Cortex of kidney (tissue), 1 donor: Measurements from ENCODE around the gene CD5L.

Experiments
- DNase-seq: peaks from one replicate; lab custom pipeline; 2025; lab: John Stamatoyannopoulos, UW

Gene CD5L

DNA sequence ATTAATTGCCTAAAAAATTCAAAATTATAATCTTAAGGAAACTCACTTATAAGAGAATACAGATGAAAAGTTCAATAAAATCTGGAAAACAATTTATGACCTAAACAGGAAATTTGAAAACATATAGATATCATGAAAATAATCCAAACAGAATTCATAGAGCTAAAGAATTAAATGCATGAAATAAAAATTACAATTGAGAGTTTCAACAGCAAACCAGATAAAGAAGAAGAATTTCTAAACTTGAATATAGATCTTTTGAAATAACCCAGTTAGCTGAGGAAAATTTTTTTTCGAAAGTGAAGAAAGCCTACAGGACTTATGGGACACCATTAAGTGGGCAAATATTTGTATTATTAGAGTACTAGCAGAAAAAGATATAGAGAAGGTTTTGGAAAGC is 28.3 kb downstream of the CD5L start:
- no peak for DNase-seq

DNA sequence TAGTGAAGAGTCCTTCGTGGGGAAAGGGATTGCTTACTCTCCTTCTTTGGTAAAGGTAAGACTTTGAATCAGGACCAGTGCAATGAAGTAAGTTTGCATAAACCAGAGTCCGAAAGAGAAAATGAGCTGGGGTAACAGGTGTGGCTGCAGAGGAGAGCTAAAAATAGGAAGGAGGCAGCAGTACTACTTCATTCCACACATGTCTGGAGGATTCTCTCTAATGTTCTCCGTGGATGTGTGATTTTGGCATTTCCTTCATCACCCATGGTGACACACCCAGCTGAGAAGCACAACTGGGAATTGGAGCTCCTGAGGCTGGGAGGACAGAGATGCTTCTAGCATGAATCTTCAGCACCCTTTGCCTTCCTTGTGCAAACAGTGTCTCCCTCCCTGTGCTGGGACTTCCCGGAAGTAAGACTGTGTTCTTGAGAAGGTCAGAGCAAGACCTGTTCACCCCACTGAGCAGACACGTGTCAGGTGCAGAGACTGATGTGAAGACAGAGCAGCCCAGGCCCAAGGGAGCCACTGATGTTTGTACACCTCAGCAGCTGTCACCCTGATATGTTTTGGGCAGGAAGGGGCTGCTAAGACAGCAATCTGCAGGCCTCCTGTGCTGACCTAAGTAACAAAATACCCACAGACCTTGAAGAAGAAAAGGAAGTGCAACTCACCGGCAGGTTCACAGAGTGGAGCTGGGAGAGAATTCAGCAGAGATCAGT is 35.0 kb downstream of the CD5L start:
- DNase-seq: no peak

DNA sequence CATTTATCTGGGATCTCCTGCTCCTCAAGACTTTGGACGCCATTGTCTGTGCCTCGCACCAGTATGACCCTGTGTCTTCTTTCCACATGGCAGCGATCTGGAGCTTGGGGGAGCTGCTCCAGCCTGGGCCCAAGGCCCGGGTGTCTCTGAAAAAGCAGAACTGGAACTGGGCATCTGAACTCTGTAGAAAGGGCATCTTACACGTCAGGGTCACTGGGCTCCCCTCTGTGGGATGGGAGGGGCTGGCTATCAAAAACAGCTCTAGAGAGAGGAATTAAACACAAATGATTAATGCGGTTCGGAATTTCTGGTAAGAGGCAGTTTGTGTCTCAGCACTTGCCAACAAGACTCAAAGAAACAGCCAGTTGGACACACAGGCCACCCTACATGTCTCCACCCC is 37.8 kb downstream of the CD5L start:
- DNase-seq: no peak

DNA sequence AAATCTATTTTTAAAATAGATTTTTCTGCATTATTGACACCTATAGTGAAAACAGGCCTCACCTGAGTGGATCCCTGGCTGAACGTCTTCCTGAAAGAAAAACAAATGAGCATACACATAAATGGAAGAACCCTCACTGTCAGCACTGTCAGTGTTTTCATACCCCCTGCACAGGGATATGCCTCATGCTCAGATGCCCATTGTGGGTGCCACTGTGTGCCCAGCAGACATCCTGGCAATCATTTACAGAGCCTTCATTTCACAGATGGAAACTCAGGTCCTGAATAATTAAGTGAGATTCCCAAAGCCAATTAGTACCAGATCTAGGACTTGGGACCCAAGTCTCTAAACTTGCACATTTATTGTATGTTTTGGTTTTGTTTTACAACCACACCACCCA is 41.6 kb downstream of the CD5L start:
- no peak for DNase-seq

DNA sequence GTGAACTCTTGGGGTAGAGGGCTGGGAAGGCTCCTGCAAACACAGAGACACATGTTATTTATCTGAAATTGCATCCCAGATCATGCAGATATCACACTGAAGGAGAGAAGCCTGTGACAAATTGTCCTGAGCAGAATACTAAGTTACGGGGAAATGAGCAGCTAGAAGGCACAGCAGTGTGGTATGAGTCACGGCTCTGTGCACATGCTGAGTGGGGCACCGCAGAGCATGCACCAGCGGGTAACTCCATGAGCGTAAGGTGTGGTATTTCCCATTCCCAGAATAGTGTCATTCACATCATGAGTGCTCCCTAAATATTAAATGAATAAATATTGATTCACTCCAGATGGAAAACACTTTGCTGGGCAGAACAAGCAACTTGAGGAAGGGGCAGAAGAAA is 43.4 kb downstream of the CD5L start:
- DNase-seq: no peak

DNA sequence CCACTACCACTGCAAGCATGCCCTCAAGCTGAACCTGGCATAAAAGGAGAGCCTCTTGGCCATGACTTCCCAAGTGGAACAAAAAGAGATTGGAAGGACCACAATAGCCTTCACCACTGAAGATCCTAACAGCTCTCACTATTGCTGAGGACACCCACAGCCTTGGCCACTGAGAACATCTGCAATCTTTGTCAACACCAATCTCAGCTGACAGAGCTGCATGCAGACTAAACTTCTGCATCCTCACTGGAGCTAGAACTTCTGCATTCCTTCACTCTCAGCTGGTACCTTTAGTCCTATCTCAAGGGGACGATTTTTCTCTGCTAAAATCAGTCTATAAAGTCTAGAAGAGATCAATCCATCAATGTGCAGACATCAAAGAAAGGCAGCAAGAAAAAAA is 56.4 kb downstream of the CD5L start:
- DNase-seq: no peak

DNA sequence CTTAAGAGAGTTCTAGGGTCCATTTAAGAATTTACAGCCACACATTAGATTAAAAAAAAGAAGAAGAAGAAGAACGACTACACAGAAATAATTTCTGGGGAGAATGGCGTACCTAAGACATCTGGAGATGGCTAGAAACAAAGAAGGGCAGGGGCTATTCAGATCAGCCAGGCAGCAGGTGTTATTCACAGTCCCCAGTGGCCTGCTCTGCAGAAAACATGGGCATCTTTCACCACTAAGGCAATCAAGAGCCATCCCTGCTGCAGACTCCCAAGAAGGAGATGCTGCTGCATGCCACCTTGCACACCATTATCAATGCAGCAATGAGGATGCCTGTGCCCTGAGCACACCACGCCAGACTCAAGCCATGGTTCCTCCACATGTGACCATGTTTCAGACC is 56.8 kb downstream of the CD5L start:
- DNase-seq: no peak

DNA sequence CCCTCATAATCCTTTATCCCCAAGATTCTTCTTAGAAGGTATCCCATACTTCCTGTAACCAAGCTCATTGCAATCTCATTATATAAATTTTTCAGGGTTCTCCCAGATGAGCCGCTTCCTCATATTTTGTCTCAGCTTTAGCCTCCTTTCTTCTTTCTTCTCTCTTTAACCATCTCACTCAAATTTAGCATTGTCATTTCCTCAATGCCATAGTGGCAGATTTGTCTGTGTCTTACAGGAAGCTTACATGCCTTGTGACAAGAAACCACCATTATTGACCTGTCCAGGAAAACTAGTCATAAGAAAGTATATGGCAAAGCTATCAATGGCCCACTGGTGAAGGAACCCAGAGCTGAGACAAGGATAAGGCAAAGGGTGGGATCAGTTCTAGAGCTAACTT is 58.7 kb downstream of the CD5L start:
- DNase-seq: no peak

DNA sequence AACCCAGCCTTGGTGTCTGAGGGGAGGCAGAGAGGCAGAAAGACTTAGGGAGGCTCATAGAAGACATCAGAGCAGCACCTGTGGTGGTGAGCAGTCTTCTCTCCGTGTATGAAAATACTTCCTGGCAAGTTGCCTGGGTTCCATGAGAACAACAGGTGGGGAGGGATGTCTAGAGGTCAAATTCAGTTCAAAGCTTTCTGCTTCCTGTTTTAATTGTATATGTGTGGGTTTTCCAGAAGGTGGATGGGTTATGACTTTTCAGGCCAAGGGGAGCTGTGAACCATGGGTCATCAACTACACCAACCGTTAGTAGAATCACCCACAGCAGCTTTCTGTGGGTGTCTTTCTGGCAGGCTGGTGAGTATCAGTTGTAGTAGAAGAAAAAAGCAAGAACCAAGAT is 60.6 kb downstream of the CD5L start:
- DNase-seq: no peak
